ENCODE data around the gene TMEM175.

DNA sequence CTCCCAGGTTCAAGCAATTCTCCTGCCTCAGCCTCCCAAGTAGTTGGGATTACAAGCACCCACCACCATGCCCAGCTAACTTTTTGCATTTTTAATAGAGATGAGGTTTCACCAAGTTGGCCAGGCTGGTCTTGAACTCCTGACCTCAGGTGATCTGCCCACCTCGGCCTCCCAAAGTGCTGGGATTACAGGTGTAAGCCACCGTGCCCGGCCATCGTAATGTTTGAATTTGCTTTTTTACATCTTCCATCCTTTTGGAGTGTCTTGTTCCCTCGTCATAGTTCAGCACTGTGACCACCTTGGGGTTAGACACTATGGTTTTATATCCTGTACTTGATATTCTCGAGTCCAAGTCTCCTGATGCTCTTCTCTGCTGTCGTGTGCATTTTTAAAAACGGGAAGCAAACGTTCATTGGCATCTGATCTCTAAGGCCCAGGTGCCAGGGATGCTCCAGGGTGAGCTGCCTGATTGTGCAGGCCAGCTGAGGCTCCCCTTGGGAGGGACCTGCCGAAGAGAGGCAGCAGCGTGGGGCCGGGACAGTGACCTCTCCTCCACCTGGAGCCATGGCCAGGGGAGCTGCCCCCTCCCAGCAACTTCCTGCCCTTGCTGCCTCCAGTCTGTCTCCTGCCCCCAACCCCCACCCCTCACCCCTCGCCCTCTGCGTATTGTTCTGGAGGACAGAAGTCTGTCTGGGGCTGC, 24.4 kb downstream of the TMEM175 start:
- TF ChIP-seq CHD1 (IDR thresholded peaks at IDR 0.05; ENCODE audit: low read depth, low read length) (no peak), POLR2A (IDR thresholded peaks at IDR 0.05; ENCODE audit: control extremely low read depth in 1 of 2, low read depth in 2 of 2, low read length in 2 of 2) (no peak), TAF1 (IDR thresholded peaks at IDR 0.05; ENCODE audit: low read depth, low read length) (no peak), CEBPB (IDR thresholded peaks at IDR 0.05; ENCODE audit: low read depth, low read length) (no peak), POLR2AphosphoS5 (IDR thresholded peaks at IDR 0.05; ENCODE audit: low read depth, low read length) (no peak), SUZ12 (IDR thresholded peaks at IDR 0.05; ENCODE audit: low read length) (no peak), SIRT6 (IDR thresholded peaks at IDR 0.05; ENCODE audit: low read length) (no peak), RFX5 (IDR thresholded peaks at IDR 0.05; ENCODE audit: borderline replicate concordance, low read depth, low read length) (no peak), EZH2 (IDR thresholded peaks at IDR 0.05; ENCODE audit: low read depth, low read length, severe bottlenecking) (no peak), ZNF274 (IDR thresholded peaks at IDR 0.05; ENCODE audit: borderline replicate concordance, extremely low read depth, low read length) (no peak), ASH2L (IDR thresholded peaks at IDR 0.05; ENCODE audit: low read length) (no peak), EGR1 (IDR thresholded peaks at IDR 0.05; ENCODE audit: borderline replicate concordance, low read depth, low read length) (no peak), NANOG (IDR thresholded peaks at IDR 0.05; ENCODE audit: insufficient read depth, low read depth, low read length, poor library complexity, severe bottlenecking) (no peak)
- TF ChIP-seq, protein P1, sequence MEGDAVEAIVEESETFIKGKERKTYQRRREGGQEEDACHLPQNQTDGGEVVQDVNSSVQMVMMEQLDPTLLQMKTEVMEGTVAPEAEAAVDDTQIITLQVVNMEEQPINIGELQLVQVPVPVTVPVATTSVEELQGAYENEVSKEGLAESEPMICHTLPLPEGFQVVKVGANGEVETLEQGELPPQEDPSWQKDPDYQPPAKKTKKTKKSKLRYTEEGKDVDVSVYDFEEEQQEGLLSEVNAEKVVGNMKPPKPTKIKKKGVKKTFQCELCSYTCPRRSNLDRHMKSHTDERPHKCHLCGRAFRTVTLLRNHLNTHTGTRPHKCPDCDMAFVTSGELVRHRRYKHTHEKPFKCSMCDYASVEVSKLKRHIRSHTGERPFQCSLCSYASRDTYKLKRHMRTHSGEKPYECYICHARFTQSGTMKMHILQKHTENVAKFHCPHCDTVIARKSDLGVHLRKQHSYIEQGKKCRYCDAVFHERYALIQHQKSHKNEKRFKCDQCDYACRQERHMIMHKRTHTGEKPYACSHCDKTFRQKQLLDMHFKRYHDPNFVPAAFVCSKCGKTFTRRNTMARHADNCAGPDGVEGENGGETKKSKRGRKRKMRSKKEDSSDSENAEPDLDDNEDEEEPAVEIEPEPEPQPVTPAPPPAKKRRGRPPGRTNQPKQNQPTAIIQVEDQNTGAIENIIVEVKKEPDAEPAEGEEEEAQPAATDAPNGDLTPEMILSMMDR (IDR thresholded peaks at IDR 0.05; ENCODE audit: control extremely low read depth in 1 of 3, insufficient read depth in 1 of 3, low read depth in 1 of 3, low read length in 3 of 3) = no peak
